C4-2B (cell line): ENCODE results near the gene ANKRD13A.

Source experiments
- ZFX ChIP-seq: fragments of 450-650 bp; IDR thresholded peaks from 2 replicates; pipeline ENCODE4 v1.6.1; 2017
- TF ChIP-seq, protein P1 (sequence below): fragments of 450-650 bp; conservative IDR thresholded peaks from 2 replicates; pipeline ENCODE4 v1.5.1; 2017; ENCODE audit warnings: mild to moderate bottlenecking

DNA sequence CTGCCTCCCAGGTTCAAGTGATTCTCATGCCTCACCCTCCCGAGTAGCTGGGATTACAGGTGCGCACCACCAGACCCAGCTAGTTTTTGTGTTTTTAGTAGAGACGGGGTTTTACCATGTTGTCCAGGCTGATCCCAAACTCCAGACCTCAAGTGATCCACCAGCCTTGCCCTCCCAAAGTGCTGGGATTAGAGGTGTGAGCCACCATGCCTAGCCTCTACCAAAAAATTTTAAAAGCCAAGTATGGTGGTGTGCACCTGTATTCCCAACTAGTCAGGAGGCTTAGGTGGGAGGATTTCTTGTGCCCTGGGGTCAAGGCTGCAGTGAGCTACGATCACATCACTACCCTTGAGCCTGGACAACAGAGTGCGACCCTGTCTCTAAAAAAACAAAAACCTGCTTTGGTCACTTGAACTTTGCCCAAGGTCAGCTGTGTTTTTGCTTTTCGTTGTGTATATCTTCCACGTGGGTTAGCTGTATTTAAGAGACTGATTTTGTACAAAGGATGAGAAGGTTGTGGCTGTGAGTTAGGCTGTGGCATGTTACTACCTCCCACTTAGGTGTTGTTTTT is 36.4 kb downstream of the ANKRD13A start:
- TF ChIP-seq, protein P1, sequence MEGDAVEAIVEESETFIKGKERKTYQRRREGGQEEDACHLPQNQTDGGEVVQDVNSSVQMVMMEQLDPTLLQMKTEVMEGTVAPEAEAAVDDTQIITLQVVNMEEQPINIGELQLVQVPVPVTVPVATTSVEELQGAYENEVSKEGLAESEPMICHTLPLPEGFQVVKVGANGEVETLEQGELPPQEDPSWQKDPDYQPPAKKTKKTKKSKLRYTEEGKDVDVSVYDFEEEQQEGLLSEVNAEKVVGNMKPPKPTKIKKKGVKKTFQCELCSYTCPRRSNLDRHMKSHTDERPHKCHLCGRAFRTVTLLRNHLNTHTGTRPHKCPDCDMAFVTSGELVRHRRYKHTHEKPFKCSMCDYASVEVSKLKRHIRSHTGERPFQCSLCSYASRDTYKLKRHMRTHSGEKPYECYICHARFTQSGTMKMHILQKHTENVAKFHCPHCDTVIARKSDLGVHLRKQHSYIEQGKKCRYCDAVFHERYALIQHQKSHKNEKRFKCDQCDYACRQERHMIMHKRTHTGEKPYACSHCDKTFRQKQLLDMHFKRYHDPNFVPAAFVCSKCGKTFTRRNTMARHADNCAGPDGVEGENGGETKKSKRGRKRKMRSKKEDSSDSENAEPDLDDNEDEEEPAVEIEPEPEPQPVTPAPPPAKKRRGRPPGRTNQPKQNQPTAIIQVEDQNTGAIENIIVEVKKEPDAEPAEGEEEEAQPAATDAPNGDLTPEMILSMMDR: no peak
- no peak for TF ChIP-seq ZFX
